HCT116 (cell line): ENCODE data around the gene HARBI1.

Source experiments
- CTCF ChIP-seq, 3 experiments: fragments of 200-600 bp in 1 of 3; sonication (generic) in 1 of 3; IDR thresholded peaks in 2 of 3; conservative IDR thresholded peaks in 1 of 3; 2 replicates each; pipeline ENCODE4 v1.5.1; 2012 to 2017; ENCODE audit warnings: low read depth in 2 of 3, low read length in 2 of 3, antibody characterized with exemption in 1 of 3, borderline replicate concordance in 1 of 3, control low read depth in 1 of 3, mild to moderate bottlenecking in 1 of 3, mixed read lengths in 1 of 3, mixed run types in 1 of 3, moderate library complexity in 1 of 3; ENCODE audit not compliant: insufficient read depth in 1 of 3
- EGR1 ChIP-seq: IDR thresholded peaks from 2 replicates; pipeline ENCODE4 v1.6.1; 2012; ENCODE audit warnings: low read depth
- ELF1 ChIP-seq: IDR thresholded peaks from 2 replicates; pipeline ENCODE4 v1.6.1; 2012; ENCODE audit warnings: low read depth, borderline replicate concordance
- EZH2phosphoT487 ChIP-seq: fragments of 200-600 bp; IDR thresholded peaks from 2 replicates; pipeline ENCODE4 v1.6.1; 2018; ENCODE audit warnings: antibody characterized with exemption, borderline replicate concordance
- JUND ChIP-seq: IDR thresholded peaks from 2 replicates; pipeline ENCODE4 v1.6.1; 2012
- POLR2A ChIP-seq: IDR thresholded peaks from 2 replicates; pipeline ENCODE4 v1.7.0; 2011; ENCODE audit warnings: borderline replicate concordance; ENCODE audit not compliant: insufficient read depth, insufficient read length; ENCODE audit errors: extremely low read depth
- POLR2AphosphoS5 ChIP-seq: IDR thresholded peaks from 2 replicates; pipeline ENCODE4 v1.6.1; 2011; ENCODE audit warnings: mild to moderate bottlenecking, low read depth, low read length, moderate library complexity
- RAD21 ChIP-seq: IDR thresholded peaks from 2 replicates; pipeline ENCODE4 v1.6.1; 2012; ENCODE audit warnings: low read depth, mild to moderate bottlenecking
- TF ChIP-seq, protein P1 (sequence below): IDR thresholded peaks from 2 replicates; pipeline ENCODE4 v1.6.1; 2012; ENCODE audit warnings: low read depth
- TF ChIP-seq, protein P2 (sequence below): IDR thresholded peaks from 2 replicates; pipeline ENCODE4 v1.6.1; 2012

- TF ChIP-seq, protein P1, sequence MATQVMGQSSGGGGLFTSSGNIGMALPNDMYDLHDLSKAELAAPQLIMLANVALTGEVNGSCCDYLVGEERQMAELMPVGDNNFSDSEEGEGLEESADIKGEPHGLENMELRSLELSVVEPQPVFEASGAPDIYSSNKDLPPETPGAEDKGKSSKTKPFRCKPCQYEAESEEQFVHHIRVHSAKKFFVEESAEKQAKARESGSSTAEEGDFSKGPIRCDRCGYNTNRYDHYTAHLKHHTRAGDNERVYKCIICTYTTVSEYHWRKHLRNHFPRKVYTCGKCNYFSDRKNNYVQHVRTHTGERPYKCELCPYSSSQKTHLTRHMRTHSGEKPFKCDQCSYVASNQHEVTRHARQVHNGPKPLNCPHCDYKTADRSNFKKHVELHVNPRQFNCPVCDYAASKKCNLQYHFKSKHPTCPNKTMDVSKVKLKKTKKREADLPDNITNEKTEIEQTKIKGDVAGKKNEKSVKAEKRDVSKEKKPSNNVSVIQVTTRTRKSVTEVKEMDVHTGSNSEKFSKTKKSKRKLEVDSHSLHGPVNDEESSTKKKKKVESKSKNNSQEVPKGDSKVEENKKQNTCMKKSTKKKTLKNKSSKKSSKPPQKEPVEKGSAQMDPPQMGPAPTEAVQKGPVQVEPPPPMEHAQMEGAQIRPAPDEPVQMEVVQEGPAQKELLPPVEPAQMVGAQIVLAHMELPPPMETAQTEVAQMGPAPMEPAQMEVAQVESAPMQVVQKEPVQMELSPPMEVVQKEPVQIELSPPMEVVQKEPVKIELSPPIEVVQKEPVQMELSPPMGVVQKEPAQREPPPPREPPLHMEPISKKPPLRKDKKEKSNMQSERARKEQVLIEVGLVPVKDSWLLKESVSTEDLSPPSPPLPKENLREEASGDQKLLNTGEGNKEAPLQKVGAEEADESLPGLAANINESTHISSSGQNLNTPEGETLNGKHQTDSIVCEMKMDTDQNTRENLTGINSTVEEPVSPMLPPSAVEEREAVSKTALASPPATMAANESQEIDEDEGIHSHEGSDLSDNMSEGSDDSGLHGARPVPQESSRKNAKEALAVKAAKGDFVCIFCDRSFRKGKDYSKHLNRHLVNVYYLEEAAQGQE: no peak
- TF ChIP-seq ELF1: no peak
- TF ChIP-seq POLR2AphosphoS5: no peak
- TF ChIP-seq EGR1: no peak
- TF ChIP-seq CTCF (IDR thresholded peaks at IDR 0.05 in 2 of 3, conservative IDR thresholded peaks at IDR 0.05 in 1 of 3; ENCODE audit: borderline replicate concordance in 1 of 3, insufficient read depth in 1 of 3, low read depth in 2 of 3, low read length in 2 of 3): no peak
- TF ChIP-seq, protein P2, sequence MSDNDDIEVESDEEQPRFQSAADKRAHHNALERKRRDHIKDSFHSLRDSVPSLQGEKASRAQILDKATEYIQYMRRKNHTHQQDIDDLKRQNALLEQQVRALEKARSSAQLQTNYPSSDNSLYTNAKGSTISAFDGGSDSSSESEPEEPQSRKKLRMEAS: no peak
- TF ChIP-seq JUND: no peak
- TF ChIP-seq EZH2phosphoT487: no peak
- TF ChIP-seq RAD21: no peak
- TF ChIP-seq POLR2A: no peak
Measured at GRCh38 chr11:46603704-46604308, 13.2 kb downstream of the HARBI1 start.
